Naive thymus-derived CD4-positive, alpha-beta T cell (primary cell): Measurements from ENCODE around the gene SPINK4. TPM values are rescaled to one million over a fixed set of nuclear protein-coding genes. Genes with fewer than 3 reads are reported as not detected.

ENCODE experiments used
- ATAC-seq: fragments of 150-1000 bp; cut with Tn5 transposase; 2 replicates; pipeline ENCODE4 v1.10.0; 2021; ENCODE audit warnings: mild to moderate bottlenecking, moderate library complexity
- CTCF ChIA-PET: fragments of 350-600 bp; sonication (Branson Sonifier 250); formaldehyde crosslinking; loops from one replicate; lab custom pipeline; 2021; ENCODE audit warnings: antibody characterized with exemption; lab: Charles Lee
- POLR2A ChIA-PET: fragments of 350-600 bp; sonication (Branson Sonifier 250); formaldehyde crosslinking; loops from one replicate; lab custom pipeline; 2021; ENCODE audit warnings: antibody characterized with exemption, inconsistent platforms; lab: Charles Lee
- DNase-seq, 9 donors: peaks; one replicate each; pipeline versions ENCODE4 v3.0.0 to v3.0.0-alpha.2; 2020 to 2022; ENCODE audit warnings: mixed read lengths in 1 of 9
- H3K27ac ChIP-seq: one replicate; pipeline ENCODE4 v1.7.0; 2013; ENCODE audit warnings: mild to moderate bottlenecking, low read depth, low read length, moderate library complexity
- H3K27me3 ChIP-seq, 2 donors: one replicate each; pipeline ENCODE4 v1.7.0; 2013; ENCODE audit warnings: low read length in 2 of 2, mild to moderate bottlenecking in 2 of 2, moderate library complexity in 2 of 2; ENCODE audit not compliant: control insufficient read depth in 2 of 2, insufficient read depth in 2 of 2
- H3K36me3 ChIP-seq, 3 experiments: 1 replicate in 2 of 3; 2 replicates in 1 of 3; pipeline ENCODE4 v1.7.0; 2013; ENCODE audit warnings: low read length in 3 of 3, mild to moderate bottlenecking in 3 of 3, moderate library complexity in 1 of 3; ENCODE audit not compliant: insufficient read depth in 3 of 3, control insufficient read depth in 2 of 3
- H3K4me1 ChIP-seq, 2 donors: one replicate each; pipeline ENCODE4 v1.7.0; 2013; ENCODE audit warnings: low read length in 2 of 2, mild to moderate bottlenecking in 2 of 2, moderate library complexity in 1 of 2; ENCODE audit not compliant: control insufficient read depth in 2 of 2, insufficient read depth in 2 of 2
- H3K4me3 ChIP-seq: 2 replicates; pipeline ENCODE4 v1.7.0; 2013; ENCODE audit warnings: mild to moderate bottlenecking, low read length
- H3K9me3 ChIP-seq, 3 experiments: 1 replicate in 2 of 3; 2 replicates in 1 of 3; pipeline ENCODE4 v1.7.0; 2013; ENCODE audit warnings: low read length in 3 of 3; ENCODE audit not compliant: control insufficient read depth in 2 of 3
- H3K27ac Mint-ChIP-seq, 9 donors: one replicate each; pipeline ENCODE4 v1.8.0; 2020 to 2022; ENCODE audit warnings: mixed read lengths in 9 of 9, mild to moderate bottlenecking in 8 of 9, moderate library complexity in 5 of 9, inconsistent platforms in 2 of 9
- H3K27me3 Mint-ChIP-seq, 5 donors: one replicate each; pipeline ENCODE4 v1.8.0; 2021 to 2022; ENCODE audit warnings: mixed read lengths in 5 of 5, mild to moderate bottlenecking in 1 of 5
- H3K36me3 Mint-ChIP-seq, 5 donors: one replicate each; pipeline ENCODE4 v1.8.0; 2020 to 2022; ENCODE audit warnings: mixed read lengths in 5 of 5, mild to moderate bottlenecking in 3 of 5, inconsistent platforms in 1 of 5
- H3K4me1 Mint-ChIP-seq, 7 donors: one replicate each; pipeline ENCODE4 v1.8.0; 2020 to 2022; ENCODE audit warnings: mixed read lengths in 7 of 7, mild to moderate bottlenecking in 3 of 7, inconsistent platforms in 1 of 7
- H3K4me3 Mint-ChIP-seq, 10 donors: one replicate each; pipeline ENCODE4 v1.8.0; 2020 to 2022; ENCODE audit warnings: mild to moderate bottlenecking in 10 of 10, mixed read lengths in 10 of 10, moderate library complexity in 6 of 10, inconsistent platforms in 2 of 10
- H3K9me3 Mint-ChIP-seq, 11 donors: one replicate each; pipeline ENCODE4 v1.8.0; 2020 to 2022; ENCODE audit warnings: mixed read lengths in 11 of 11, mild to moderate bottlenecking in 4 of 11, inconsistent platforms in 1 of 11, moderate library complexity in 1 of 11
- intact Hi-C, 2 donors: fragments of 100-400 bp; cut with micrococcal nuclease; formaldehyde crosslinking; loops; one replicate each; pipeline ENCODE4 v1.15.1; 2023
- polyA plus RNA-seq, 2 donors: library from polyadenylated mRNA; unstranded; fragments of 300-500 nt; fragmentation: Illumina TruSeq; gene quantifications; one replicate each; pipeline ENCODE4 v1.2.3, GENCODE V29; 2021
- total RNA-seq, 6 experiments: library from RNA in 5 of 6; stranded (reverse) in 5 of 6; gene quantifications; 1 replicate in 5 of 6; 2 replicates in 1 of 6; pipeline ENCODE4 v1.2.3 and lab custom pipeline; 2021 to 2026

Gene SPINK4
- total and polyA plus RNA-seq, 7 experiments from 2014 or later: not detected

- no peaks in the 10 kb centered on the region for H3K36me3 ChIP-seq
- ChIA-PET POLR2A (no interaction called here), CTCF (no interaction called here)
- H3K27ac ChIP-seq: no peak overlapping the region
- Mint-ChIP-seq H3K27me3 (peaks cover 0 to 21% (median 0%) of the 10 kb centered on the region in 5 donors), H3K27ac (no peak overlapping the region), H3K4me3 (no peak overlapping the region), H3K9me3 (no peaks in the 10 kb centered on the region), H3K4me1 (peaks cover 10 to 31% (median 18%) of the 10 kb centered on the region in 7 donors), H3K36me3 (no peaks in the 10 kb centered on the region)
- H3K4me1 ChIP-seq: peaks cover 0 to 3% of the 10 kb centered on the region in 2 donors
- DNase-seq (no peak), ATAC-seq (no peak)
- no peaks in the 10 kb centered on the region for H3K9me3 ChIP-seq
- no peak overlapping the region for H3K4me3 ChIP-seq
- H3K27me3 ChIP-seq: no peaks in the 10 kb centered on the region
- intact Hi-C loops: no loop called here
Measured at GRCh38 chr9:33221568-33221884, 18.4 kb upstream of the SPINK4 start.

DNA sequence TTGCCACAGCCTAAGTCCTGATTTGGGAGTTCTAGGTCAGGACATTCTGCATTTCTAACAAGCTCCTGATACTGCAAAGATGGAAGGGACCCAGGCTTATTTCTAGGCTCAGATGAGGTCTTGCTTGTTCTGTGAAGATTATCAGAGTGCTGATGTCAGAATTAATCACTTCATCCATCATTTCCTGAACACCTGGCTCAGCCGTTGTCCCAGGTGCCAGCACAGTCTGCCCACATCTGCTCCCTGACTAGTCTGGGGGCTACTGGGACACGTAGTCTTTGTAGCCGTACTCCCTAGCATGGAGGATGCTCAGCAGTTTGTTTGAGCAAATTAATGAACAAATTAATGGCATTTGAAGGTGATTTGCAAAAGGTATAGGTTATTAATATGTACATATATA lies 17.9 kb upstream of the SPINK4 start:
- ChIA-PET POLR2A (no interaction called here), CTCF (no interaction called here)
- Mint-ChIP-seq H3K4me3 (no peak overlapping the region), H3K9me3 (no peaks in the 10 kb centered on the region), H3K4me1 (peaks cover 10 to 37% (median 18%) of the 10 kb centered on the region in 7 donors), H3K27me3 (peaks cover 0 to 17% (median 0%) of the 10 kb centered on the region in 5 donors), H3K36me3 (no peaks in the 10 kb centered on the region), H3K27ac (no peak overlapping the region)
- no peak overlapping the region for H3K4me3 ChIP-seq
- no peak overlapping the region for H3K27ac ChIP-seq
- no peak for ATAC-seq
- intact Hi-C loops: no loop called here
- H3K27me3 ChIP-seq: no peaks in the 10 kb centered on the region
- H3K4me1 ChIP-seq: peaks cover 0 to 3% of the 10 kb centered on the region in 2 donors
- H3K36me3 ChIP-seq: no peaks in the 10 kb centered on the region
- H3K9me3 ChIP-seq: no peaks in the 10 kb centered on the region
- DNase-seq: no peak

GRCh38 chr9:33223696-33224095 lies 16.3 kb upstream of the SPINK4 start:
- Histone ChIP-seq H3K36me3 (no peaks in the 10 kb centered on the region), H3K27ac (no peak overlapping the region), H3K4me1 (peaks cover 0 to 3% of the 10 kb centered on the region in 2 donors), H3K9me3 (no peaks in the 10 kb centered on the region), H3K27me3 (no peaks in the 10 kb centered on the region), H3K4me3 (no peak overlapping the region)
- DNase-seq (no peak), ATAC-seq (no peak)
- no peak overlapping the region for H3K27ac Mint-ChIP-seq
- ChIA-PET CTCF (interaction anchor here (0.7 kb wide), 1 partner anchor 197 kb away, joined by 4 read pairs; no protein-coding TSS in a partner anchor), POLR2A (no interaction called here)
- intact Hi-C loops: loop anchor here (2.0 kb wide), 3 partner anchors 21 to 643 kb away; no protein-coding TSS in a partner anchor
- peaks cover 10 to 37% (median 18%) of the 10 kb centered on the region in 7 donors for H3K4me1 Mint-ChIP-seq
- H3K27me3 Mint-ChIP-seq: peaks cover 0 to 6% (median 0%) of the 10 kb centered on the region in 5 donors
- no peaks in the 10 kb centered on the region for H3K9me3 Mint-ChIP-seq
- H3K4me3 Mint-ChIP-seq: no peak overlapping the region
- no peaks in the 10 kb centered on the region for H3K36me3 Mint-ChIP-seq

DNA sequence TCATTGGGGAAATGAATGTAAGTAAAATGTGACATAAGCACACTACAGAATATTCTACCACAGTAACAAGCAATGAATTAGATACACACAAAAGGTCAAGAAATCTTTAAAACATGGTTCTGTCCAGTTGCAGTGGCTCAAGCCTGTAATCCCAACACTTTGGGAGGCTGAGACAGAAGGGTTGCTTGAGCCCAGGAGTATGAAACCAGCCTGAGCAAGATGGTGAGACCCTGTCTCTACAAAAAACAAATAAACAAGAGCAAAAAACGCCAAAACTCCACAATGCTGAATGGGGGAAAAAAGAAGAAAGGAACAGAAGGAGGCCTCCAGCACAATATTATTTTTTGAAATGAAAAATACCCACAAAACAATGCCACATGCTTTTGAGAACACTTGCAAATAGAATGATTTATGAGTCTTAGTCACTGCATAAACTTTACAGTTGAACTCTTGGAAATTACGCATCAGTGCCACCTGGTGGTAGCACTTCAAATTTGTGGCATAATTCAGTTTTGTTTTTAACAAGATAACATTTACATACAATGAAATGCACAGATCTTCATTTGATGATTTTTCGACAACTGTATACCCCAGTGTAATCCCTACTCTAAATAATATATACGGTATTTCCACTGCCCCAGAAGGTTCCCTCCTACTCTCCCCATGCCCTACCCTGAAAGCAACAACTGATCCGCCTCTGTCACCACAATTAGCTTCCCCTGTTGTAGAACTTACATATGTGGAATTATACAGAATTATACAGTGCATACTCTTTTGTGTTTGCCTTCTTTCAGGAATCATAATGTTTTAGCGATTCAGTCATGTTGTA lies 14.4 kb upstream of the SPINK4 start:
- Histone ChIP-seq H3K9me3 (no peaks in the 10 kb centered on the region), H3K27ac (no peak overlapping the region), H3K27me3 (no peaks in the 10 kb centered on the region), H3K36me3 (no peaks in the 10 kb centered on the region), H3K4me1 (peaks cover 0 to 3% of the 10 kb centered on the region in 2 donors), H3K4me3 (no peak overlapping the region)
- Mint-ChIP-seq H3K4me3 (no peak overlapping the region), H3K27me3 (peaks cover 0 to 6% (median 0%) of the 10 kb centered on the region in 5 donors), H3K9me3 (no peaks in the 10 kb centered on the region), H3K4me1 (peaks cover 10 to 35% (median 18%) of the 10 kb centered on the region in 7 donors), H3K27ac (peak overlapping the region in 3 of 9 donors; percentile 14 to 68 (median 25)), H3K36me3 (no peaks in the 10 kb centered on the region)
- CTCF ChIA-PET: interaction anchor here (0.6 to 2.1 kb wide), 21 partner anchors 12 to 183 kb away, joined by 3 to 18 read pairs (median 4); partner anchors contain the start of gene B4GALT1
- peak; percentile 76 for ATAC-seq
- peak; percentile 36 to 73 (median 65) for DNase-seq
- POLR2A ChIA-PET: interaction anchor here (1.0 to 1.9 kb wide), 4 partner anchors 59 to 148 kb away, joined by 3 to 7 read pairs (median 4); partner anchors contain the start of gene B4GALT1
- intact Hi-C loops: loop anchor here (1.0 to 2.0 kb wide), 11 partner anchors 23 to 645 kb away; partner anchors contain the start of genes APTX (in 1 of the 2), B4GALT1 (in 1 of the 2) and BAG1 (in 1 of the 2)

DNA sequence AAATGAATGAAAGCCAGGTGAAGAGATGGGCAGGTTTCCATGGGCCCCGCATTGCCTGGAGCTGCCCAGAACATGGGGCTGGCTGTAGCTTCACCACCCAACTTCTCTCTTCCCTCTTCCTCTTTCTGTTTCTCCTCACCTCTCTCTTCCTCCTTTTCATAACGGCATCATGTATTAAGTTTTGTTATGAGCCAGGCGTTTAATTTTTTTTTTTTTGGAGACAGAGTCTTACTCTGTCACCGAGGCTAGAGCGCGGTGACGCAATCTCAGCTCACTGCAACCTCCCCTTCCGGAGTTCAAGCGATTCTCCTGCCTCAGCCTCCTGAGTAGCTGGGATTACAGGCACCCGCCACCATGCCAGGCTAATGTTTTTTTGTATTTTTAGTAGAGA lies 13.0 kb upstream of the SPINK4 start:
- peaks cover 0 to 7% (median 0%) of the 10 kb centered on the region in 5 donors for H3K27me3 Mint-ChIP-seq
- no peak for DNase-seq
- Histone ChIP-seq H3K27ac (no peak overlapping the region), H3K36me3 (no peaks in the 10 kb centered on the region), H3K9me3 (no peaks in the 10 kb centered on the region), H3K4me3 (no peak overlapping the region), H3K27me3 (no peaks in the 10 kb centered on the region), H3K4me1 (peaks cover 0 to 3% of the 10 kb centered on the region in 2 donors)
- ChIA-PET CTCF (interaction anchor here (0.7 to 2.1 kb wide), 9 partner anchors 12 to 166 kb away, joined by 4 to 18 read pairs (median 6); no protein-coding TSS in a partner anchor), POLR2A (interaction anchor here (1.5 kb wide), 1 partner anchor 144 kb away, joined by 4 read pairs; no protein-coding TSS in a partner anchor)
- ATAC-seq: peak; percentile 72
- intact Hi-C loops: no loop called here
- no peaks in the 10 kb centered on the region for H3K36me3 Mint-ChIP-seq
- no peak overlapping the region for H3K4me3 Mint-ChIP-seq
- peak overlapping the region in 1 of 9 donors; percentile 27 for H3K27ac Mint-ChIP-seq
- no peaks in the 10 kb centered on the region for H3K9me3 Mint-ChIP-seq
- H3K4me1 Mint-ChIP-seq: peaks cover 9 to 21% (median 10%) of the 10 kb centered on the region in 7 donors

DNA sequence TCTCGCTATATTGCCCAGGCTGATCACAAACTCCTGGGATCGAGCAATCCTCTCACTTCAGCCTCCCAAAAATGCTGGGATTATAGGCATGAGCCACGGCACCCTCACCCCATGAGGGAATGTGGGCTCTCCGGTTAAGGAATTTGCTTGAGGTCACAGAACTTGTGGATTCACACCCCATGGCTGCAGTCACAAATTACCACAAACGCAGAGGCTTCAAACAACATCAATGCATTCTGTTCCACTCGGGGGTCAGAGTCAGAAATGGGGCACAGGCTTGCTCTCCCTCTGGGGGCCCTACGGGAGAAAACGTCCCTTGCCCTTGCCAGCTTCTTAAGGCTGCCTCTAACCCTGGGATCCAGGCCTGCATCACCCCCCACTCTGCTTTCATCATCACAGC lies 12.2 kb upstream of the SPINK4 start:
- peaks cover 0 to 3% of the 10 kb centered on the region in 2 donors for H3K4me1 ChIP-seq
- ATAC-seq (no peak), DNase-seq (no peak)
- intact Hi-C loops: no loop called here
- H3K9me3 Mint-ChIP-seq: peaks cover 0 to 2% (median 0%) of the 10 kb centered on the region in 11 donors
- H3K4me3 ChIP-seq: no peak overlapping the region
- no peaks in the 10 kb centered on the region for H3K9me3 ChIP-seq
- ChIA-PET POLR2A (no interaction called here), CTCF (no interaction called here)
- H3K27me3 Mint-ChIP-seq: peaks cover 0 to 7% (median under 1%) of the 10 kb centered on the region in 5 donors
- no peak overlapping the region for H3K27ac ChIP-seq
- H3K4me3 Mint-ChIP-seq: no peak overlapping the region
- peak overlapping the region in 1 of 9 donors; percentile 46 for H3K27ac Mint-ChIP-seq
- peaks cover 9 to 21% (median 10%) of the 10 kb centered on the region in 7 donors for H3K4me1 Mint-ChIP-seq
- no peaks in the 10 kb centered on the region for H3K36me3 ChIP-seq
- H3K27me3 ChIP-seq: no peaks in the 10 kb centered on the region
- peaks cover 0 to under 1% (median 0%) of the 10 kb centered on the region in 5 donors for H3K36me3 Mint-ChIP-seq
